Limb (tissue), 2 donors: ENCODE data around the gene COA8.

Experiments
- DNase-seq, 2 donors: peaks; one replicate each; pipeline ENCODE4 v3.0.0-alpha.2; 2016; ENCODE audit errors: extremely low spot score in 2 of 2

The COA8 gene

GRCh38 chr14:103535891-103536565 lies 26.7 kb upstream of the COA8 start:
- DNase-seq: no peak

DNA sequence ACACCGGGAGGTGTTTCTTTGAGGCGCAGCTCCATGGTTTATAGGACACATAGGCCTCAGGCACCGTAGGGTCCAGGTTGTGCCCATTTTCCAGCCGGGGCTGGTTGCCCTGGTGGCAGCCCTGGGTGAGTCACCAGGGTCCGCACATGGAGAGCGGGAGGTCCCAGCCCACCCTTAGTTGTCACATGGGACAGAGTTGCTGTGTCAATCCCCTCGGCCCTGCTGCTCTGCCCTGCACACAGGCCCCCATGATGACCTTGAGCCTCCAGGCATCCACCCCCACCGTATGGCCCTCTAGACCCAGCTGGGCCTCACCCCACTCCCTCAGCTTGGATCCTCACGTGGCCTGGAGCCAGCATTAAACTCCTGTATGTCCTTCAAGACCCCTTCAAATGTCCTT lies 26.1 kb upstream of the COA8 start:
- no peak for DNase-seq

DNA sequence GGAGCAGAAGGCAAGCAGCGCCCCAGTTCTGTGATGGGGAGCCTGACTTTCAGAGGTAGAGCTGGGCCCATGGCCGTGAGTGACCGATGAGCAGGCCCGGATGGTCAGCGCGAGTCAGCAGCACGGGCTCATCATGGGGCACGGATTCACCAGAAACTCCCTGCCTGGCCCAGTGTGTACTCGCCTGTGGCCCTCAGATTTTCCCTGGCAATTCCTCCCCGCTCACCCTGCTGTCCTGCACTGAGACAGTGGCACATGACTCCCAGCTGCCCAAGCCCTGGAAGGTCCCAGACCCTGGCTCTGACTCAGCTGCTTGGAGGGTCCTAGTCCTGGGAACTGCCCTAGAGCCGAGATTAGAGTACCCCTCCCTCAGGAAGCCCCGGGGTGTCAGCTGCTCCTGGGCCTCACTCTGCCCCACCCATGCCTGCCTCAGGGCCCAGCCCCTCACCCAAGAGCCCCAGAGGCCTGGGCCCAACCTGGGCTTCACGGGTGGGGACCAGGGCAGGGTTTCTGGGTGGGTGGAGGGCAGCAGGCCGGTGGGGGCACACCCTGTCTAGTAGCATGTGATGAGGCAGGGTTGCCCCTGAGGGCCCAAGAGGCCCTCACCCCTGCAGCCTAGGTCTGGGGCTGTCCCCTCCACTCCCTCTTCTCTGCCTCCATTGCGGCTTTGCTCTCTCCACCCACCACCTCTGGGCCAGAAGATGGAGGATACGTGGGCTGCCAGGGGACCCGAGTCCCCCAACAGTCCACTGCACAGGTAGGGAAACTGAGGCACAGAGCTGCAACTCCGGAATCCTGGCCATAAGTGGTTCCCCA lies 25.4 kb upstream of the COA8 start:
- no peak for DNase-seq

- DNase-seq: no peak
These were observed 24.3 kb upstream of the COA8 start for GRCh38 chr14:103538291-103539055.

GRCh38 chr14:103539056-103539825 lies 23.5 kb upstream of the COA8 start:
- no peak for DNase-seq

GRCh38 chr14:103540821-103541708 lies 21.7 kb upstream of the COA8 start:
- DNase-seq: no peak

DNA sequence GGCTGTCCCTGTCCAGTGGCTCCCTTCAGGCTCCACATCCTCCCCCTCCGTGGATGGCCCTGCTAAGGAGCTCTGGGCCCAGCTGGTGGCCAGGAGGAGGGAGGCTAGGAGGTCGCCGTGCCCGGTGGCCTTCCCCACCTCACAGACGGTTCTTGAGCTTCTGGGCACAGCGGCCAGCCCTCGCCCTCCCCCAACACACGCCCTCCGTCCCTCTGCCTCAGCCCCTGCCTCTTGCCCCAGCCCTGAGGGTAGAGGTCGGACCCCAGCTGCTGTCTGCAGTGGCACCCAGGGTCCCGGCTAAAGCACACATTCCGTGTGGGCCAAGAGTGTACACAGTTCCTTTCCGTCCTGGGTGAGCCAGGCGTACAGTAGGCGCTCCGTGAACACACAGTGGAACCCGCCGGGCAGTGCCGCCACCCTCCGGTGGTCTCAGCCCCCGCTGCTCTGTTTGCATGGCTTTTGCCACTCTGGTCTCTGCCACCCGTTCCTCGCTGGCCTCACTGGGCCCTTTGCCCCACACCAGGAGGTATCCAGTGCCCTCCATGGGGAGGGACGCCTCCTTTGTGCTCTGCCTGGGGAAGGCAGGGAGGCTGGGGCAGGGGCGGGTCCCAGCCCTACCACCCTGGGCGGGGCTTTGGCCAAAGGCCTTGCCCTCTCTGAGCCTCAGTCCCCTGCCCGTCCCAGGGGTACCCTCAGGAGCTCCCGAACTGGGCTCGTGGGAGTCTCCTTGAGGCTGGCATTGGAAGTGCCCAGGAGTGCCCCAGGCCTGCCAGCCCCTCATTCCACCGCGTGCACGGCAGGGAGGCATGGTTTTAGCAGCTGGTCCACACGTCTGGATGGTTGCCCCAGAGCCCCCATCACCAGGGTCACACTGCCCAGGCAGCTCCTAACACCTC lies 20.8 kb upstream of the COA8 start:
- DNase-seq: no peak

DNA sequence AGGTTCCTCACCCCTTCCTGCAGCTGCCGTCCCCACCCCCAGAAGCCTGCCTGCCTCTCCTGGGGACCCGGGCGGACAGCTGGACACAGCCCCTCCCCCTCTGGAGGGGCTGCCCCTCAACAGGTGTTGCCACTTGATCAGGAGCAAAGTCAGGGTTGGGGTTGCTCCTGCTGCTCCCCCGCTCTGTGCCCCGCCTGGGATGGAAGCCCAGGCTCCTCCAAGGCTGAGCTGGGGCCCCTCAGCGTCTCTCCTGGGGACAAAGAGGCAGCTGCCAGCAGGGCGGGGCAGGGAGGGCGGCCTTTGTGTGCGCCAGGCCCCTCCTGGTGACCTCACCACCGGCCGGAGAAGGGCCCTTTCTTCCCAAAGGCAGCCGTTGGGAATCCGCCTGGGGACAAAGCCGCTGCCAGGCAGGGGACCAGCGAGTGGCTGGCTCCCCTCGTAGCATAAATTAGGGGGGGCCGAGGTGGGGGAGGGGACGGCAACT lies 20.1 kb upstream of the COA8 start:
- peak in 1 of 2 donors; percentile 82 for DNase-seq

- DNase-seq: no peak
These were observed 19.6 kb upstream of the COA8 start for GRCh38 chr14:103543140-103543539.

GRCh38 chr14:103543721-103544387 lies 18.9 kb upstream of the COA8 start:
- DNase-seq: no peak

- DNase-seq: no peak
These were observed 18.2 kb upstream of the COA8 start for GRCh38 chr14:103544388-103545218.

- DNase-seq: no peak
These were observed 17.4 kb upstream of the COA8 start for GRCh38 chr14:103545219-103545914.

DNA sequence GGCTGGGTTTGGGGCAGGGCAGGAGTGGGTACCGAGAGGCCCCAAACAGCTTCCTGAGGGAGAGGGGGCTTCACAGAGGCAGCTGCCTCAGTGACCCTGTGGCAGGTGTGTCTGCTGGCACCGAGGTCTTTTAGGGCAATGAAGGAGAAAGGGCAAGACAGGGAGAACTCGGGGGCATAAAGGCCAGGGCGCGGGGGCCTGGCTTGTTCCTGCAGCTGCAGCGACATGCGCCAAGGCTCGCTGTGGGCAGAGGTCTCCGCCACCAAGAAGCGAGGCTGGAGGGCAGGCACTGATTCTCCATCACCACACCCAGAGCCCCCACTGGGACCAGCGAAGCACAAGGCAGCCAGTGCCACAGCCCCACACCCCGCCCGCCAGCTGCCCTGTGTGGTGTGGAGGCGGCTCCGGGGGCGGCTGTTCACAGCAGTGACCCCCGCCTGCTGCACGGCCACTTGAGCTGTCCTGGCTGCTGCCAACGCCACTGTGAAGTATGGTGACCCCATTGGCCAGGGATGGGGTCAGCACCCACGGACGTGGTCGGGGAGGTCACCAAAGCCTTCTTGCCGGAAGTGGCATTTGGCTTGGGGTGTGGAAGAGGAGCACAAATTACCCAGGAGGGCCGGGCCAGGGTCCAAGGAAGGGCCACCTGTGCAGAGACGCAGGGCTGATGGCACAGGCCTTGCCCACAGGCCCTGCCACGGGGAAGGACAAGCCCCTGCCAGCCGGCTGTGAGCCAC lies 16.7 kb upstream of the COA8 start:
- DNase-seq: no peak

DNA sequence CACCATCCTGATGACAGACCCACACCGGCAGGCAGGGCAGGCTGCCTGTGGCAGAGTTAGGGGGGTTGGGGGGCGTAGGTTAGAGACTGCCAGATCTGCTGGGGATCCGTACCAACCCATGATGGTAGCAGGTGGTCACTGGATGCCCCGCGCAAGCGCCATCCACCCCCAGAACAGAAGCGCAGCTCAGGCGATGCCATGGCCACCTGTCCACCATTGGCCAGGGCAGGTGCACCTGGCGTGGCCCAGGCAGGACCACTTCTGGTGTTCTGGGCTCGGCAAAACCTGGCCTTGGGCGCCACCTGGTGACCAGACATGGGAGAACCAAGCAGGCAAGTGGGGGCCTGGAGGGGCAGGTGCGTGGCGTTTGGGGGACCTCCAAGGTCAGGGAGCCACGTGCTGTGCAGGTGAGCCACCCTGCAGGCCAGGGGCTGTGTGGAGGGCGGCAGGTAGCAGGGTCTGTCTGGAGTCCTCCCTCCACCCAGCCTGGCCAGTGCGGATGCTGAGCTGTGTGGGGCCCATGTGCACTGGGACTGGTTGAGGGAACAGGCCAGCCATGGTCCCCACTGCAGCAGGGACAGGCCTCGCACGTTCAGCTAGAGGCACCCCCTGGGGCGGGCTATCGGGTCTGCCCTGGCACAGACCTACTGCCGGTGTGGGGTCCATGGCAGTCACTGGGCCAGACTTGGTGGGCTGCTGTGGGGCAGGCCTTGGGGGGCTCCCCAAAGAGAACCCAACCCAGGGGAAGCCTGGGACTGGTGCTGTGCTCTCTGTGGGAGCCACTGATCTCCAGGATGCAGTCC lies 15.9 kb upstream of the COA8 start:
- DNase-seq: peak in 1 of 2 donors; percentile 86

GRCh38 chr14:103547455-103547940 lies 15.3 kb upstream of the COA8 start:
- DNase-seq: no peak
